ENCODE measurements around the gene TRAPPC13. TPM values are rescaled to one million over a fixed set of nuclear protein-coding genes. Genes with fewer than 3 reads are reported as not detected.

Gene TRAPPC13
- total and polyA plus RNA-seq, 12 donors, result 9.0 to 26.3 (median 19.5) TPM

GRCh38 chr5:65646938-65647337 is 22.1 kb downstream of the TRAPPC13 start:
- intact Hi-C loops (cut with DNase I), result no loop called here
- no peak for TF ChIP-seq CTCF (IDR thresholded peaks at IDR 0.05)
- WGBS, 2 donors, result 85 to 93% methylated on average over 2 of the region's 2 CpGs
- Histone ChIP-seq H3K9me3 (no peaks in the 10 kb centered on the region), H3K4me1 (no peaks in the 10 kb centered on the region), H3K27ac (no peak overlapping the region), H3K36me3 (peaks cover 0 to 90% (median 4%) of the 10 kb centered on the region in 9 donors), H3K27me3 (no peaks in the 10 kb centered on the region), H3K4me3 (no peak overlapping the region)
- DNase-seq, result no peak
- ATAC-seq, result no peak

- Histone ChIP-seq H3K27ac (no peak overlapping the region), H3K4me1 (no peaks in the 10 kb centered on the region), H3K27me3 (no peaks in the 10 kb centered on the region), H3K4me3 (no peak overlapping the region), H3K36me3 (peaks cover 0 to 89% (median 4%) of the 10 kb centered on the region in 9 donors), H3K9me3 (no peaks in the 10 kb centered on the region)
- DNase-seq, result no peak
- intact Hi-C loops (cut with DNase I), result no loop called here
- no peak for TF ChIP-seq CTCF (IDR thresholded peaks at IDR 0.05)
- no peak for ATAC-seq
Observed at GRCh38 chr5:65647941-65648340, 23.1 kb downstream of the TRAPPC13 start.

GRCh38 chr5:65651144-65651543 is 26.3 kb downstream of the TRAPPC13 start:
- WGBS, 2 donors, result 78 to 88% methylated on average over 5 of the region's 5 CpGs
- Histone ChIP-seq H3K4me1 (no peaks in the 10 kb centered on the region), H3K36me3 (peaks cover 0 to 93% (median 5%) of the 10 kb centered on the region in 9 donors), H3K9me3 (no peaks in the 10 kb centered on the region), H3K27ac (no peak overlapping the region), H3K27me3 (no peaks in the 10 kb centered on the region), H3K4me3 (no peak overlapping the region)
- DNase-seq (no peak), ATAC-seq (no peak)
- no peak for TF ChIP-seq CTCF (IDR thresholded peaks at IDR 0.05)
- intact Hi-C loops (cut with DNase I), result no loop called here

GRCh38 chr5:65654713-65655112 is 29.9 kb downstream of the TRAPPC13 start:
- Histone ChIP-seq H3K9me3 (no peaks in the 10 kb centered on the region), H3K27ac (no peak overlapping the region), H3K27me3 (no peaks in the 10 kb centered on the region), H3K4me1 (no peaks in the 10 kb centered on the region), H3K36me3 (peaks cover 0 to 82% (median 5%) of the 10 kb centered on the region in 9 donors), H3K4me3 (no peak overlapping the region)
- 86 to 91% methylated on average over 2 of the region's 2 CpGs for WGBS, 2 donors
- no peak for DNase-seq
- no peak for TF ChIP-seq CTCF (IDR thresholded peaks at IDR 0.05)
- intact Hi-C loops (cut with DNase I), result no loop called here
- ATAC-seq, result no peak
